Thyroid gland (tissue), 4 donors: ENCODE data around the gene USP36. TPM values are rescaled to one million over a fixed set of nuclear protein-coding genes. Genes with fewer than 3 reads are reported as not detected.

Experiments
- DNase-seq, 2 donors: peaks; one replicate each; pipeline ENCODE4 v3.0.0-alpha.2; 2019
- H3K27ac ChIP-seq, 3 donors: fragments of 200-600 bp; sonication (generic); 1 replicate in 2 of 3; 2 replicates in 1 of 3; pipeline ENCODE4 v1.5.1; 2016 to 2019; ENCODE audit warnings: mild to moderate bottlenecking in 1 of 3, moderate library complexity in 1 of 3
- H3K27me3 ChIP-seq: fragments of 200-600 bp; sonication (generic); one replicate; pipeline ENCODE4 v1.5.1; 2019
- H3K36me3 ChIP-seq, 2 donors: fragments of 200-600 bp; sonication (generic); one replicate each; pipeline ENCODE4 v1.5.1; 2016 to 2019
- H3K4me1 ChIP-seq, 2 donors: fragments of 200-600 bp; sonication (generic); one replicate each; pipeline ENCODE4 v1.5.1; 2017 to 2019
- H3K4me3 ChIP-seq, 3 donors: fragments of 200-600 bp; sonication (generic); replicated peaks in 1 of 3; 1 replicate in 2 of 3; 2 replicates in 1 of 3; pipeline ENCODE4 v1.5.1; 2016; ENCODE audit warnings: mild to moderate bottlenecking in 1 of 3
- H3K9me3 ChIP-seq: fragments of 200-600 bp; sonication (generic); one replicate; pipeline ENCODE4 v1.5.1; 2017
- CTCF ChIP-seq, 6 experiments: fragments of 200-600 bp in 3 of 6; fragments of 450-650 bp in 3 of 6; sonication (generic) in 3 of 6; IDR thresholded peaks; one replicate each; pipeline ENCODE4 v1.5.1; 2016 to 2019; ENCODE audit warnings: antibody characterized with exemption in 6 of 6, mild to moderate bottlenecking in 2 of 6, inconsistent platforms in 1 of 6, moderate library complexity in 1 of 6
- POLR2A ChIP-seq, 2 donors: fragments of 450-650 bp; IDR thresholded peaks; one replicate each; pipeline ENCODE4 v1.6.1; 2017; ENCODE audit warnings: antibody characterized with exemption in 2 of 2, mild to moderate bottlenecking in 2 of 2, moderate library complexity in 1 of 2
- WGBS, 2 donors: methylation state at CpG; one replicate each; pipeline ENCODE4 v1.1.5; 2017; 5-methylcytosine and 5-hydroxymethylcytosine counted together
- intact Hi-C: fragments of 100-400 bp; cut with DNase I; formaldehyde crosslinking; loops from one replicate; pipeline ENCODE4 v1.15.1; 2023
- total RNA-seq, 4 donors: library from RNA; depleted of rRNA; stranded (reverse); fragments of >200 nt; gene quantifications; one replicate each; pipeline ENCODE4 v1.2.3, GENCODE V29; 2016

The USP36 gene
- total RNA-seq, 4 donors from 2014 or later: 33.9 to 61.5 (median 46.6) TPM

GRCh38 chr17:78826836-78827509 is 13.6 kb downstream of the USP36 start:
- TF ChIP-seq POLR2A (IDR thresholded peaks at IDR 0.05) (no peak), CTCF (IDR thresholded peaks at IDR 0.05) (no peak)
- peaks cover 54 to 73% of the 10 kb centered on the region in 2 donors for H3K36me3 ChIP-seq
- DNase-seq: no peak
- no peaks in the 10 kb centered on the region for H3K27me3 ChIP-seq
- H3K4me1 ChIP-seq: no peaks in the 10 kb centered on the region
- intact Hi-C loops: no loop called here
- WGBS, 2 donors: 87 to 93% methylated on average over 21 of the region's 21 CpGs
- H3K9me3 ChIP-seq: no peaks in the 10 kb centered on the region
- peak overlapping the region in 1 of 3 donors; percentile 56 for H3K27ac ChIP-seq
- no peak overlapping the region for H3K4me3 ChIP-seq

- H3K27ac ChIP-seq: peak overlapping the region in 1 of 3 donors; percentile 56
- TF ChIP-seq CTCF (IDR thresholded peaks at IDR 0.05) (no peak), POLR2A (IDR thresholded peaks at IDR 0.05) (no peak)
- intact Hi-C loops: no loop called here
- peaks cover 59 to 74% of the 10 kb centered on the region in 2 donors for H3K36me3 ChIP-seq
- H3K9me3 ChIP-seq: no peaks in the 10 kb centered on the region
- no peaks in the 10 kb centered on the region for H3K27me3 ChIP-seq
- no peak overlapping the region for H3K4me3 ChIP-seq
- H3K4me1 ChIP-seq: no peaks in the 10 kb centered on the region
- WGBS, 2 donors: 90 to 93% methylated on average over 5 of the region's 5 CpGs
- DNase-seq: no peak
Measured at GRCh38 chr17:78826421-78826820, 14.2 kb downstream of the USP36 start.

- H3K36me3 ChIP-seq: peaks cover 63 to 74% of the 10 kb centered on the region in 2 donors
- no peaks in the 10 kb centered on the region for H3K9me3 ChIP-seq
- DNase-seq: no peak
- 94% methylated on average over 6 of the region's 6 CpGs for WGBS, 2 donors
- H3K27ac ChIP-seq: peak overlapping the region in 1 of 3 donors; percentile 15
- TF ChIP-seq CTCF (IDR thresholded peaks at IDR 0.05) (no peak), POLR2A (IDR thresholded peaks at IDR 0.05) (no peak)
- intact Hi-C loops: no loop called here
- H3K27me3 ChIP-seq: no peaks in the 10 kb centered on the region
- no peaks in the 10 kb centered on the region for H3K4me1 ChIP-seq
- H3K4me3 ChIP-seq: no peak overlapping the region
Measured at GRCh38 chr17:78825696-78826095, 14.9 kb downstream of the USP36 start.

- no peak overlapping the region for H3K4me3 ChIP-seq
- intact Hi-C loops: no loop called here
- H3K27me3 ChIP-seq: no peaks in the 10 kb centered on the region
- no peaks in the 10 kb centered on the region for H3K9me3 ChIP-seq
- no peaks in the 10 kb centered on the region for H3K4me1 ChIP-seq
- TF ChIP-seq POLR2A (IDR thresholded peaks at IDR 0.05) (no peak), CTCF (IDR thresholded peaks at IDR 0.05) (peak in 2 of 6 experiments; percentile 6 to 27)
- peaks cover 78 to 80% of the 10 kb centered on the region in 2 donors for H3K36me3 ChIP-seq
- DNase-seq: peak; percentile 68 to 71
- WGBS, 2 donors: 41 to 62% methylated on average over 7 of the region's 7 CpGs
- no peak overlapping the region for H3K27ac ChIP-seq
Measured at GRCh38 chr17:78824240-78824639, 16.4 kb downstream of the USP36 start.

GRCh38 chr17:78823282-78824046 is 17.1 kb downstream of the USP36 start:
- H3K4me1 ChIP-seq: no peaks in the 10 kb centered on the region
- no peak for TF ChIP-seq CTCF (IDR thresholded peaks at IDR 0.05)
- no peak for TF ChIP-seq POLR2A (IDR thresholded peaks at IDR 0.05)
- no peak overlapping the region for H3K4me3 ChIP-seq
- peaks cover 80 to 82% of the 10 kb centered on the region in 2 donors for H3K36me3 ChIP-seq
- no peak for DNase-seq
- 91 to 96% methylated on average over 14 of the region's 14 CpGs for WGBS, 2 donors
- intact Hi-C loops: no loop called here
- no peak overlapping the region for H3K27ac ChIP-seq
- no peaks in the 10 kb centered on the region for H3K27me3 ChIP-seq
- no peaks in the 10 kb centered on the region for H3K9me3 ChIP-seq
